Naive thymus-derived CD4-positive, alpha-beta T cell (primary cell): Measurements from ENCODE around the gene SGSH. TPM values are rescaled to one million over a fixed set of nuclear protein-coding genes. Genes with fewer than 3 reads are reported as not detected.
"Not testable (repeated sequence)": the region's sequence is repeated elsewhere in the genome, so short reads cannot be mapped to it uniquely, and the experiment has no call there.

ENCODE experiments used
- ATAC-seq: fragments of 150-1000 bp; cut with Tn5 transposase; 2 replicates; pipeline ENCODE4 v1.10.0; 2021; ENCODE audit warnings: mild to moderate bottlenecking, moderate library complexity
- CTCF ChIA-PET: fragments of 350-600 bp; sonication (Branson Sonifier 250); formaldehyde crosslinking; loops from one replicate; lab custom pipeline; 2021; ENCODE audit warnings: antibody characterized with exemption; lab: Charles Lee
- POLR2A ChIA-PET: fragments of 350-600 bp; sonication (Branson Sonifier 250); formaldehyde crosslinking; loops from one replicate; lab custom pipeline; 2021; ENCODE audit warnings: antibody characterized with exemption, inconsistent platforms; lab: Charles Lee
- DNase-seq, 9 donors: peaks; one replicate each; pipeline versions ENCODE4 v3.0.0 to v3.0.0-alpha.2; 2020 to 2022; ENCODE audit warnings: mixed read lengths in 1 of 9
- H3K27ac ChIP-seq: one replicate; pipeline ENCODE4 v1.7.0; 2013; ENCODE audit warnings: mild to moderate bottlenecking, low read depth, low read length, moderate library complexity
- H3K27me3 ChIP-seq, 2 donors: one replicate each; pipeline ENCODE4 v1.7.0; 2013; ENCODE audit warnings: low read length in 2 of 2, mild to moderate bottlenecking in 2 of 2, moderate library complexity in 2 of 2; ENCODE audit not compliant: control insufficient read depth in 2 of 2, insufficient read depth in 2 of 2
- H3K36me3 ChIP-seq, 3 experiments: 1 replicate in 2 of 3; 2 replicates in 1 of 3; pipeline ENCODE4 v1.7.0; 2013; ENCODE audit warnings: low read length in 3 of 3, mild to moderate bottlenecking in 3 of 3, moderate library complexity in 1 of 3; ENCODE audit not compliant: insufficient read depth in 3 of 3, control insufficient read depth in 2 of 3
- H3K4me1 ChIP-seq, 2 donors: one replicate each; pipeline ENCODE4 v1.7.0; 2013; ENCODE audit warnings: low read length in 2 of 2, mild to moderate bottlenecking in 2 of 2, moderate library complexity in 1 of 2; ENCODE audit not compliant: control insufficient read depth in 2 of 2, insufficient read depth in 2 of 2
- H3K4me3 ChIP-seq: 2 replicates; pipeline ENCODE4 v1.7.0; 2013; ENCODE audit warnings: mild to moderate bottlenecking, low read length
- H3K9me3 ChIP-seq, 3 experiments: 1 replicate in 2 of 3; 2 replicates in 1 of 3; pipeline ENCODE4 v1.7.0; 2013; ENCODE audit warnings: low read length in 3 of 3; ENCODE audit not compliant: control insufficient read depth in 2 of 3
- H3K27ac Mint-ChIP-seq, 9 donors: one replicate each; pipeline ENCODE4 v1.8.0; 2020 to 2022; ENCODE audit warnings: mixed read lengths in 9 of 9, mild to moderate bottlenecking in 8 of 9, moderate library complexity in 5 of 9, inconsistent platforms in 2 of 9
- H3K27me3 Mint-ChIP-seq, 5 donors: one replicate each; pipeline ENCODE4 v1.8.0; 2021 to 2022; ENCODE audit warnings: mixed read lengths in 5 of 5, mild to moderate bottlenecking in 1 of 5
- H3K36me3 Mint-ChIP-seq, 5 donors: one replicate each; pipeline ENCODE4 v1.8.0; 2020 to 2022; ENCODE audit warnings: mixed read lengths in 5 of 5, mild to moderate bottlenecking in 3 of 5, inconsistent platforms in 1 of 5
- H3K4me1 Mint-ChIP-seq, 7 donors: one replicate each; pipeline ENCODE4 v1.8.0; 2020 to 2022; ENCODE audit warnings: mixed read lengths in 7 of 7, mild to moderate bottlenecking in 3 of 7, inconsistent platforms in 1 of 7
- H3K4me3 Mint-ChIP-seq, 10 donors: one replicate each; pipeline ENCODE4 v1.8.0; 2020 to 2022; ENCODE audit warnings: mild to moderate bottlenecking in 10 of 10, mixed read lengths in 10 of 10, moderate library complexity in 6 of 10, inconsistent platforms in 2 of 10
- H3K9me3 Mint-ChIP-seq, 11 donors: one replicate each; pipeline ENCODE4 v1.8.0; 2020 to 2022; ENCODE audit warnings: mixed read lengths in 11 of 11, mild to moderate bottlenecking in 4 of 11, inconsistent platforms in 1 of 11, moderate library complexity in 1 of 11
- intact Hi-C, 2 donors: fragments of 100-400 bp; cut with micrococcal nuclease; formaldehyde crosslinking; loops; one replicate each; pipeline ENCODE4 v1.15.1; 2023
- polyA plus RNA-seq, 2 donors: library from polyadenylated mRNA; unstranded; fragments of 300-500 nt; fragmentation: Illumina TruSeq; gene quantifications; one replicate each; pipeline ENCODE4 v1.2.3, GENCODE V29; 2021
- total RNA-seq, 6 experiments: library from RNA in 5 of 6; stranded (reverse) in 5 of 6; gene quantifications; 1 replicate in 5 of 6; 2 replicates in 1 of 6; pipeline ENCODE4 v1.2.3 and lab custom pipeline; 2021 to 2026

The SGSH gene
- total and polyA plus RNA-seq, 7 experiments from 2014 or later, result 31.1 to 181 (median 116) TPM

GRCh38 chr17:80261159-80261894 lies 41.2 kb upstream of the SGSH start:
- peaks cover 0 to 2% (median 0%) of the 10 kb centered on the region in 5 donors for H3K27me3 Mint-ChIP-seq
- H3K36me3 Mint-ChIP-seq, result peaks cover 0 to 21% (median 5%) of the 10 kb centered on the region in 5 donors
- Histone ChIP-seq H3K36me3 (peaks cover 0 to 5% (median 0%) of the 10 kb centered on the region in 3 experiments), H3K4me3 (peak overlapping the region; percentile 75), H3K9me3 (no peaks in the 10 kb centered on the region), H3K4me1 (peaks cover 34 to 36% of the 10 kb centered on the region in 2 donors), H3K27ac (peak overlapping the region; percentile 93), H3K27me3 (no peaks in the 10 kb centered on the region)
- H3K9me3 Mint-ChIP-seq, result peaks cover 0 to 1% (median 0%) of the 10 kb centered on the region in 11 donors
- intact Hi-C loops, result loop anchor here (1.0 to 10.0 kb wide), 9 partner anchors 41 to 1666 kb away; partner anchors contain the start of genes CEP131 (in 2 of the 2), EIF4A3 (in 1 of the 2), FAAP100 (in 1 of the 2) and GAA (in 1 of the 2)
- DNase-seq (peak; percentile 57 to 90 (median 85)), ATAC-seq (peak; percentile 54)
- H3K27ac Mint-ChIP-seq, result peak overlapping the region; percentile 89 to 99 (median 95)
- POLR2A ChIA-PET, result interaction anchor here (1.0 to 2.3 kb wide), 6 partner anchors 9 to 402 kb away, joined by 3 to 14 read pairs (median 3); partner anchors contain the start of genes SGSH and SLC26A11
- H3K4me1 Mint-ChIP-seq, result peaks cover 27 to 59% (median 55%) of the 10 kb centered on the region in 7 donors
- CTCF ChIA-PET, result interaction anchor here (0.5 kb wide), 1 partner anchor 50 kb away, joined by 3 read pairs; no protein-coding TSS in a partner anchor
- peak overlapping the region; percentile 77 to 99 (median 92) for H3K4me3 Mint-ChIP-seq

- H3K4me1 ChIP-seq, result peaks cover 29 to 31% of the 10 kb centered on the region in 2 donors
- peaks cover 0 to 18% (median 3%) of the 10 kb centered on the region in 5 donors for H3K36me3 Mint-ChIP-seq
- peaks cover 24 to 58% (median 51%) of the 10 kb centered on the region in 7 donors for H3K4me1 Mint-ChIP-seq
Observed at GRCh38 chr17:80260791-80261158, 40.6 kb upstream of the SGSH start, which contains the start of gene RNF213. RNF213 (plus strand) TSS chr17:80260852; CDS start chr17:80263682, 2,830 bp downstream.

GRCh38 chr17:80260069-80260535 lies 40.0 kb upstream of the SGSH start:
- H3K36me3 ChIP-seq, result peaks cover 0 to 5% (median 0%) of the 10 kb centered on the region in 3 experiments
- H3K4me3 ChIP-seq, result peak overlapping the region; percentile 48
- intact Hi-C loops, result loop anchor here (1.0 to 10.0 kb wide), 8 partner anchors 42 to 1667 kb away; partner anchors contain the start of genes CEP131 (in 2 of the 2), EIF4A3 (in 1 of the 2), FAAP100 (in 1 of the 2) and GAA (in 1 of the 2)
- Mint-ChIP-seq H3K9me3 (peaks cover 0 to 1% (median 0%) of the 10 kb centered on the region in 11 donors), H3K27me3 (peaks cover 0 to 2% (median 0%) of the 10 kb centered on the region in 5 donors), H3K4me1 (peaks cover 20 to 59% (median 45%) of the 10 kb centered on the region in 7 donors), H3K4me3 (peak overlapping the region; percentile 82 to 95 (median 88)), H3K36me3 (peaks cover 0 to 12% (median 0%) of the 10 kb centered on the region in 5 donors), H3K27ac (peak overlapping the region; percentile 92 to 99 (median 95))
- no peaks in the 10 kb centered on the region for H3K27me3 ChIP-seq
- ChIA-PET CTCF (no interaction called here), POLR2A (interaction anchor here (1.2 to 2.3 kb wide), 3 partner anchors 10 to 41 kb away, joined by 3 to 14 read pairs (median 8); partner anchors contain the start of genes SGSH and SLC26A11)
- peaks cover 24 to 31% of the 10 kb centered on the region in 2 donors for H3K4me1 ChIP-seq
- H3K9me3 ChIP-seq, result no peaks in the 10 kb centered on the region
- H3K27ac ChIP-seq, result peak overlapping the region; percentile 98
- peak; percentile 87 for ATAC-seq
- peak; percentile 69 to 87 (median 75) for DNase-seq

More at GRCh38 chr17:80260791-80261158, 40.6 kb upstream of the SGSH start, which contains the start of gene RNF213:
- Histone ChIP-seq H3K36me3 (peaks cover 0 to 5% (median 0%) of the 10 kb centered on the region in 3 experiments), H3K27ac (peak within 1 kb of the TSS; percentile 98), H3K27me3 (no peaks in the 10 kb centered on the region), H3K4me3 (peak within 1 kb of the TSS; percentile 75), H3K9me3 (no peaks in the 10 kb centered on the region)
- intact Hi-C loops, result loop anchor here (1.0 to 10.0 kb wide), 9 partner anchors 41 to 1667 kb away; partner anchors contain the start of genes CEP131 (in 2 of the 2), EIF4A3 (in 2 of the 2), FAAP100 (in 1 of the 2) and GAA (in 1 of the 2)
- ChIA-PET POLR2A (interaction anchor here (1.0 to 2.3 kb wide), 7 partner anchors 10 to 402 kb away, joined by 3 to 14 read pairs (median 3); partner anchors contain the start of genes SGSH and SLC26A11), CTCF (interaction anchor here (0.5 kb wide), 1 partner anchor 51 kb away, joined by 3 read pairs; no protein-coding TSS in a partner anchor)
- Mint-ChIP-seq H3K27me3 (peaks cover 0 to 2% (median 0%) of the 10 kb centered on the region in 5 donors), H3K27ac (peak within 1 kb of the TSS; percentile 93 to 99 (median 97)), H3K9me3 (peaks cover 0 to 1% (median 0%) of the 10 kb centered on the region in 11 donors), H3K4me3 (peak within 1 kb of the TSS; percentile 84 to 99 (median 94))
- peak; percentile 53 for ATAC-seq
- peak in 8 of 9 donors; percentile 51 to 75 (median 60) for DNase-seq

DNA sequence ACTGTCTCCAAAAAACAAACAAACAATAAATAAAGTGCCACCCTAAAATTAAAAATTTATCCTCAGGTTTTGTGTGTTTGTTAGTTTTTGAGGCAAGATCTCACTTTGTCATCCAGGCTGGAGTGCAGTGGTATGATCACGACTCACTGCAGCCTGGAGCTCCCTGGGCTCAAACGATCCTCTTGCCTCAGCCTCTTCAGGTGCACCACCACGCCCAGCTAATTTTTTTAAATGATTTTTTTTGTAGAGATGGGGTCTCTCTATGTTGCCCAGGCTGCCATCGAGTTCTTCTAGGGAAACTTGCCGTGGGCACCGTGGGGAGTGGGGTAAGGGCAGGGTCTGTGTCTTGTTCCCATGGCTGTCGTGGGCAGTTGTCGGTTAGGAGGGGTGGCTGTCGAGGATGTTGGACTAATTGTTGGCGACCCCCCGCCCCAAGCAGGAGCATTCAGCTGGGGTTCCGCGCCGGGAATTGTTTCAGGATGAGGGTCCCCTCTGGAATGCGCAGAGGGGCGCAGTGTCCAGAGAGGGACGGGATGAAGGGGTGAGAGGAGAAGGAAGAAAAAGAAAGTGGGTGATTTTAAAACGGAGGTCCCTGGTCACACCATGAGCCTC lies 39.4 kb upstream of the SGSH start:
- Histone ChIP-seq H3K4me1 (peaks cover 21 to 37% of the 10 kb centered on the region in 2 donors), H3K36me3 (peaks cover 0 to 5% (median 0%) of the 10 kb centered on the region in 3 experiments), H3K4me3 (peak overlapping the region; percentile 48), H3K27ac (peak overlapping the region; percentile 98), H3K27me3 (no peaks in the 10 kb centered on the region), H3K9me3 (no peaks in the 10 kb centered on the region)
- ChIA-PET CTCF (no interaction called here), POLR2A (interaction anchor here (1.2 to 2.3 kb wide), 2 partner anchors 36 to 40 kb away, joined by 3 to 14 read pairs; partner anchors contain the start of genes SGSH and SLC26A11)
- peaks cover 0 to 2% (median 0%) of the 10 kb centered on the region in 5 donors for H3K27me3 Mint-ChIP-seq
- peaks cover 20 to 62% (median 40%) of the 10 kb centered on the region in 7 donors for H3K4me1 Mint-ChIP-seq
- intact Hi-C loops, result loop anchor here (1.0 to 10.0 kb wide), 8 partner anchors 43 to 1668 kb away; partner anchors contain the start of genes CEP131 (in 2 of the 2), EIF4A3 (in 1 of the 2), FAAP100 (in 1 of the 2) and GAA (in 1 of the 2)
- no peak for ATAC-seq
- H3K36me3 Mint-ChIP-seq, result peaks cover 0 to 9% (median 0%) of the 10 kb centered on the region in 5 donors
- H3K9me3 Mint-ChIP-seq, result peaks cover 0 to 1% (median 0%) of the 10 kb centered on the region in 11 donors
- peak overlapping the region; percentile 92 to 99 (median 95) for H3K27ac Mint-ChIP-seq
- peak in 2 of 9 donors; percentile 20 to 27 for DNase-seq
- H3K4me3 Mint-ChIP-seq, result peak overlapping the region; percentile 82 to 95 (median 88)

DNA sequence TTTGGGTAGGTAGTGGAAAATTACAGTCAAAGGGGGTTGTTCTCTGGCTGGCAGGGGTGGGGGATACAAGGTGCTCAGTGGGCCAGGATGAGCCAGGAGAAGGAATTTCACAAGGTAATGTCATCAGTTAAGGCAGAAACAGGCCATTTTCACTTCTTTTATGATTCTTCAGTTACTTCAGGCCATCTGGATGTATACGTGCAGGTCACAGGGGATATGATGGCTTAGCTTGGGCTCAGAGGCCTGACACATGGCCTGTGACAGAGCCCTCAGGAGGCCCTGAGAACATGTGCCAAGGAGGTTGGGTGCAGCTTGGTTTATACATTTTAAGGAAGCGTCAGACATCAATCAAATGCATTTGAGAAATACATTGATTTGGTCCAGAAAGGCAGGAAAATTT lies 38.2 kb upstream of the SGSH start:
- ATAC-seq, H3K27me3 Mint-ChIP-seq, DNase-seq, H3K36me3 ChIP-seq, H3K9me3 ChIP-seq, H3K4me3 ChIP-seq, H3K27me3 ChIP-seq, CTCF ChIA-PET, H3K9me3 Mint-ChIP-seq, intact Hi-C loops, H3K36me3 Mint-ChIP-seq: not testable (repeated sequence)
- peaks cover 15 to 69% (median 33%) of the 10 kb centered on the region in 7 donors for H3K4me1 Mint-ChIP-seq
- H3K27ac Mint-ChIP-seq, result peak overlapping the region; percentile 92 to 99 (median 95)
- Histone ChIP-seq H3K27ac (peak overlapping the region; percentile 98), H3K4me1 (peaks cover 21 to 42% of the 10 kb centered on the region in 2 donors)
- POLR2A ChIA-PET, result interaction anchor here (1.6 kb wide), 1 partner anchor 37 kb away, joined by 3 read pairs; no protein-coding TSS in a partner anchor
- peak overlapping the region; percentile 40 to 95 (median 88) for H3K4me3 Mint-ChIP-seq
